Stimulated activated CD4-positive, alpha-beta T cell treated with anti-CD3 and anti-CD28 coated beads, Interleukin-1b, Interleukin-23, amount 100 ng/mL, for 4 hours (primary cell): ENCODE measurements around the gene PTPRK.

Source experiments
- DNase-seq, 2 donors: peaks; one replicate each; pipeline ENCODE4 v3.0.0-alpha.2; 2020; ENCODE audit warnings: low read depth in 2 of 2

PTPRK gene

DNA sequence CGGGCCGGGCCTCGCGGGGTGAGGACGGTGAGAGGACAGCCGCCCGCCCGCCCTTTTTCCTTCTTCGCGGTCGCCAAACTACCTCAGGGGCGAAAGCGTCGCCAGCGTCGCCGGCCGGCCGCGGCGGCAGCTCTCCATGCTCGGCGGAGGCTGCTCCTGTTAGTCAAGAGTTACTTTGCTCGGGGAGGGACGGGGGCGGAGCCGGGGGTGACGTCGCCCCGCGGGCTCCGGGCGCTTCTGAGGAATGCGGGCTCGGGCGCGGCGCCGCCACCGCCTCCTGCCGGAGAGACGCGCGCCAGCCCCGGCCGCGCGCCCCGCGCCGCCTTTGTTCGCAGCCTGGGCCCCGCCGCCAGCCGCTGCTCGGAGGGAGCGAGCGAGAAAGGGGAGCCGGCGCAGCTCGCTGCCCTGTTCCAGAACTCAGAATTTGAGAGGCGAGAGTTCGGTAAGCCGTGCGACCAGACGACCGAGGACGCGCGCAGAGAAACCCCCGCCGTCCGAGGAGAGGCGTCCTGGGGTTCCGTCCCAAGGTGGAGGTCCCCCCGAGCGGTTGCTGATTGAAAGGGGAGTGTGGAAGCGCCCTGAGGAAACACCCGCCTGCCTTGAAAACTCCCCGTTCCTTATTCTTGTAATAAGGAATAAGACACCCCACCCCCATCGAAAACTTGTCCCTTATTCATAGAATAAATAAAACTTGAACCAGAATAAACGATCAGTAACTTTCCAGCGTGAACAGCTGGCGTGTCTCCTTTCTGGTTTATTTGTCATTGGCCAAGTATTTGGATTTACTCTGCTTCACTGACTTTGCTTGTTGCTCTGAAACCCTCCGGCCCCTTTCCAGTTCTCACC is at the start of gene PTPRK:
PTPRK (minus strand) TSS at position 164 of the 846 bp plus-strand sequence. CDS start 241 bp downstream, outside the sequence.
- peak; percentile 83 to 88 for DNase-seq

DNA sequence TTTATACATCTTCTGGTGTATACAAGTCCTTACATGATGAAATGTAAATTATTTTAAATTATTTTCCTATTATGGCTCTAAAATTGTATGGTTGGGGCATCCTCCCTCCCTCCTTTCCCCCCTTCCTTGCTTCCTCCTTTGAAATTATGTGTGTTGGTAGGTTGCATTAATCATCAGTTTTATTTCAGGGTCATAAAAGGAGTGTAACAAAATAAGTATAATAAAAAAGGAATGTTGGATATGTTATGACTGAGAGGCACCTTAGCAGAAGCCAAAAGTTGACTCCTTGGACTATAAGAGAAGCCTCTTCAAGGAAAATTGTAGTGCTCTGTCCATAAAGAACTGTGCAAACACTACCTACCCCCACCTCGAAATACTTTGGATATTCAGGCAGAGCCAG is 46.6 kb upstream of the PTPRK start:
- DNase-seq = no peak

GRCh38 chr6:128560966-128561365 is 40.6 kb upstream of the PTPRK start:
- DNase-seq = no peak

GRCh38 chr6:128558924-128559323 is 38.5 kb upstream of the PTPRK start:
- no peak for DNase-seq

GRCh38 chr6:128558021-128558420 is 37.6 kb upstream of the PTPRK start:
- no peak for DNase-seq

DNA sequence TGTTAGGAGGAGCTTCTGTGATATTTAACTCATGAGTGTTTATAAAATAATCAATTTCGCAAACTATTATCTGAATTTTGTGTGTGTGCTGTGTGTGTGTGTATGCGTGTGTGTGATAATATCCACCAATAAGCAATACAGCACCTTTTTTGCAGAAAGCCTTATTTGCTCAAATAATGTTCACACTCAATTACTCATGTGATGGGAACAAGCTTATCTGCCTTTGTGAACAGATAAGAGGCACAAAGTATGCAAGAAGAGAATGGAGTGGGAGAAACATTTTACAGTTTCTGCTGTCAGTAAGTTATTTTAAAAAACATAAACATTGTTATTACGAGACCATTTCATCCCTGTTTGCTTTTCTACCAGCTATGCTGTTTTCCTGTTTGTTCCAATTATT is 36.7 kb upstream of the PTPRK start:
- DNase-seq = no peak

- DNase-seq = no peak
Observed at GRCh38 chr6:128554302-128554701, 33.9 kb upstream of the PTPRK start.

DNA sequence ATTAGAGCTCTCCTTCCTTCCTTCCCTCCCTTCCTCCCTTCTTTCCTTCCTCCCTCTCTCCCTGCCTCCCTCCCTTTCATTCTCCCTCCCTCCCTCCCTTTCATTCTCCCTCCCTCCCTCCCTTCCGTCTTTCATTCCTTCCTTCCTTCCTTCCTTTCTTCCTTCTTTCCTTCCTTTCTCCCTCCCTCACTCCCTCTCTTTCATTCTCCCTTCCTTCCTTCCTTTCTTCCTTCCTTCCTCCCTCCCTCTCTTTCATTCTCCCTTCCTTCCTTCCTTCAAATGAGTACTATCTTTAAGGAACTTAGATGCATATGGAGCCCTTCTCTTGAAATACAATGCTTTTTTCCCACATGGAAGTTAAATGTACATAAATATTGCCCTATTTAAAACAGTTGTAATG is 20.9 kb upstream of the PTPRK start:
- DNase-seq = no peak

DNA sequence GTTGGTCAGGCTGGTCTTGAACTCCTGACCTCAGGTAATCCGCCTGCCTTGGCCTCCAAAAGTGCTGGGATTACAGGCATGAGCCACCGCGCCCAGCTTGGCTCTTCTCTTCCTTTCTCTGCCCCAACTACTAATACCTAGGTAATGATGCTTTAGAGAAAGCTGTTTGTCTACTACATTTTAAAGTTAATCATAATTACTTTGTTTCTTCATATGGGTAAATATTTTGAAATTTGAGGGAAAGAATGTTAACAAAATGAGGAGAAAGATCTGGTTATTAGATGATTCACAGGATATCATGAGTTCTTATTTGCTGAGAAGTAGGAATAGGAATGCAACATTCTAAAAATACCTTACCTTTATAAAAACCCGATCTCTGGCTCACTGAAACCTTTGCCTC is 18.4 kb upstream of the PTPRK start:
- DNase-seq = no peak

DNA sequence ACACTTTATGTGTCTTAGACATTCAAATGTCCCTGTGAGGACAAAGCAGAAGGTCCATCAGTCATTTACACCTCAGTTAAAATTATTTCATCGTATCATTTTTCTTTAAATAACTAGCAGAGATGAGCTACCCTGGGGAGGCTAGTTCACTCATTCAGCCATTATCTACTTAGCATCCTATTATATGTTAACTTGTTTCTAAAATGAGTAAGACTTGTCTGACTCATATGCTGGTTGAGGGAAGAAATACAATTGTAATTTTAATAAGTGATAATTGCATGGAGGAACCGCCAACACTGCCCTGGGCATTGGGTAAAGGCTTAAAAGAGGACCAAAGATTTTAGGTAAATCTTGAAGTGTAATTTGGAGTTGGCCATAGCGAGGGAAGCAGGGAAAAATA is 12.4 kb upstream of the PTPRK start:
- no peak for DNase-seq

DNA sequence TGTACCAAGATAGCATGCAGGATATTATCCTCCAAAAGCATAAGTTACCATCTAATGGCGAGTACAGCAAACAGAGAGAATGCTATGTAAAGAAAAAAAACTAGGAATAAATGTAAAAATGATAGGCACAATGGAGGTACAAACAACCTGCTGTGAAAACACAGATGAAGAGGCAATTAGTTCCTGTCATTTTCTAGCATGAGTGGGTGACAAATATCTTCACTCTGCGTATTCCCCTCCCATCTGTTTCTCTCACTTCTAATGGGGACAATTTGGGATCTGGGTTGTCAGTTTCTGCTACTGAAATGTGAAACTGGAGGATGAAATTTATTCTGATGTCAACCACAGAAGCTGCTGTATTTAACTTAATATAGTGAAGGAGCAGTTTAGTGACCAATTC is 11.7 kb upstream of the PTPRK start:
- DNase-seq = no peak

GRCh38 chr6:128531696-128532095 is 11.3 kb upstream of the PTPRK start:
- DNase-seq = no peak

- no peak for DNase-seq
Observed at GRCh38 chr6:128528241-128528640, 7.8 kb upstream of the PTPRK start.

- no peak for DNase-seq
Observed at GRCh38 chr6:128527375-128527774, 7.0 kb upstream of the PTPRK start.

DNA sequence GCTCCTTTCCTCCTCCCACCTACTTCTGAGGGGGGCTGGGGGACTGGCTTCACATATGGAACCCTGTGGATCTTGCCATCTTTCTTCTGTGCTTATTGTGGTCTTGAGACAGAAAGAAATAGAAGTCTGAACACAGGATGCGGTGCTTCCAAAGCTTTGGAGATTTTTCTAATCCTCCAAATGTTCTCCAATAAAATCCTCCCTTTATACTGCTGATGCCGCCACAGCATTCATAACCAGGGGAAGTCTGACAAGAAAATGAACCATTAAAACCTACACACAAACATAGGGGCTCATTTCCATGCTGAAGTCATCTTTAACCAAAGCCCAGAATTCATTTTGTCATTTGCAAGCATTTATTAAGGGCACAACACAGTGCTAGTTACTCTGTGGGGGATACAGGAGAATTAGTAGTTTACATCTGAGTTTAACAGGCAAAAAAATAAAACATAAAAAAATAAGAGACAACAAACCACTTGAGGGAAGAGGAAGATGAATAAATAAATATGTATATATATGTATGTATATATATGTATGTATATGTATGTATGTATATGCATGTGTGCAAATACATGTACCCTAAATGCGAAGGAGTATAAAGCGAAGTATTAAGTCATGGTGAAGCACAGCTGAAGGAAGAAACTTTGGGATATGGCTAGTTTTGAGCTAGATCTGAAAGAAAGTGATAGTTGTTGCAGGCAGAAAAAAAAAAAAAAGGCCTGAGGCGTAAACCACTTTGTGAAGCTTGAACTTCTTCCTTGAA is 5.9 kb upstream of the PTPRK start:
- no peak for DNase-seq

GRCh38 chr6:128525406-128525805 is 5.0 kb upstream of the PTPRK start:
- DNase-seq = no peak

- DNase-seq = no peak
Observed at GRCh38 chr6:128521282-128521632, 858 bp upstream of the PTPRK start.

GRCh38 chr6:128519931-128520435 is 416 bp downstream of the PTPRK start:
- DNase-seq = peak; percentile 30 to 39

- DNase-seq = peak; percentile 3 to 10
Observed at GRCh38 chr6:128519132-128519930, 1.1 kb downstream of the PTPRK start.

GRCh38 chr6:128518434-128519131 is 1.8 kb downstream of the PTPRK start:
- no peak for DNase-seq

- DNase-seq = no peak
Observed at GRCh38 chr6:128517124-128517523, 3.3 kb downstream of the PTPRK start.

GRCh38 chr6:128516514-128516898 is 3.9 kb downstream of the PTPRK start:
- no peak for DNase-seq
